KMS-11 (cell line): Measurements from ENCODE around the gene SFXN3.

Experiments
- H2AFZ ChIP-seq: fragments of 200-600 bp; sonication (generic); 2 replicates; pipeline ENCODE4 v1.6.1; 2016; ENCODE audit warnings: antibody characterized with exemption, mixed run types, low read depth
- H3K27ac ChIP-seq: fragments of 200-600 bp; sonication (generic); 2 replicates; pipeline ENCODE4 v1.6.1; 2016; ENCODE audit warnings: mild to moderate bottlenecking, mixed run types
- H3K27me3 ChIP-seq: fragments of 200-600 bp; sonication (generic); 2 replicates; pipeline ENCODE4 v1.6.1; 2017; ENCODE audit warnings: mild to moderate bottlenecking, low read depth, mixed run types, moderate library complexity; ENCODE audit not compliant: insufficient read depth
- H3K36me3 ChIP-seq: fragments of 200-600 bp; sonication (generic); 2 replicates; pipeline ENCODE4 v1.6.1; 2017; ENCODE audit warnings: mild to moderate bottlenecking, mixed run types; ENCODE audit not compliant: insufficient read depth
- H3K4me1 ChIP-seq: fragments of 200-600 bp; sonication (generic); 2 replicates; pipeline ENCODE4 v1.6.1; 2016; ENCODE audit warnings: mild to moderate bottlenecking, low read depth, mixed run types; ENCODE audit not compliant: poor library complexity, severe bottlenecking
- H3K4me2 ChIP-seq: fragments of 200-600 bp; sonication (generic); 2 replicates; pipeline ENCODE4 v1.7.0; 2016; ENCODE audit warnings: mild to moderate bottlenecking, mixed run types
- H3K4me3 ChIP-seq: fragments of 200-600 bp; sonication (generic); IDR thresholded peaks from 2 replicates; pipeline ENCODE4 v1.6.1; 2017; ENCODE audit warnings: low read depth, low read length, mixed read lengths; ENCODE audit not compliant: insufficient read depth
- H3K79me2 ChIP-seq: fragments of 200-600 bp; sonication (generic); 2 replicates; pipeline ENCODE4 v1.6.1; 2016; ENCODE audit warnings: low read depth, mixed run types; ENCODE audit not compliant: insufficient read depth
- H3K9ac ChIP-seq: fragments of 200-600 bp; sonication (generic); 2 replicates; pipeline ENCODE4 v1.6.1; 2016; ENCODE audit warnings: mild to moderate bottlenecking, mixed run types
- H4K20me1 ChIP-seq: fragments of 200-600 bp; sonication (generic); 2 replicates; pipeline ENCODE4 v1.6.1; 2016; ENCODE audit warnings: mild to moderate bottlenecking, mixed run types; ENCODE audit not compliant: insufficient read depth
- CTCF ChIP-seq: fragments of 200-600 bp; sonication (generic); conservative IDR thresholded peaks from 2 replicates; pipeline ENCODE4 v1.6.1; 2017; ENCODE audit warnings: low read depth, mild to moderate bottlenecking, antibody characterized with exemption, low read length, moderate library complexity, mixed read lengths

SFXN3 gene

GRCh38 chr10:101054351-101054750 is 23.3 kb downstream of the SFXN3 start:
- no peak overlapping the region for H3K4me2 ChIP-seq
- peaks cover 15% of the 10 kb centered on the region for H3K4me1 ChIP-seq
- H4K20me1 ChIP-seq: peaks cover 3% of the 10 kb centered on the region; the same call in 1 of the 2 replicates
- TF ChIP-seq CTCF: no peak
- no peaks in the 10 kb centered on the region for H3K36me3 ChIP-seq
- peaks cover 27% of the 10 kb centered on the region for H3K79me2 ChIP-seq
- H3K9ac ChIP-seq: no peak overlapping the region
- no peak overlapping the region for H3K4me3 ChIP-seq
- no peak overlapping the region for H2AFZ ChIP-seq
- no peak overlapping the region for H3K27ac ChIP-seq
- H3K27me3 ChIP-seq: peaks cover 3% of the 10 kb centered on the region; the same call in 1 of the 2 replicates

- Histone ChIP-seq H4K20me1 (peaks cover 3% of the 10 kb centered on the region; the same call in 1 of the 2 replicates), H2AFZ (no peak overlapping the region), H3K4me3 (no peak overlapping the region), H3K27me3 (no peaks in the 10 kb centered on the region), H3K79me2 (peaks cover 32% of the 10 kb centered on the region), H3K4me1 (peaks cover 20% of the 10 kb centered on the region), H3K36me3 (no peaks in the 10 kb centered on the region), H3K4me2 (no peak overlapping the region), H3K27ac (no peak overlapping the region), H3K9ac (no peak overlapping the region)
- no peak for TF ChIP-seq CTCF
Observed at GRCh38 chr10:101054876-101055275, 23.8 kb downstream of the SFXN3 start.

GRCh38 chr10:101055411-101055810 is 24.4 kb downstream of the SFXN3 start:
- no peak for TF ChIP-seq CTCF
- peaks cover 3% of the 10 kb centered on the region; the same call in 1 of the 2 replicates for H4K20me1 ChIP-seq
- no peaks in the 10 kb centered on the region for H3K27me3 ChIP-seq
- no peak overlapping the region for H3K4me3 ChIP-seq
- no peak overlapping the region for H3K9ac ChIP-seq
- H3K36me3 ChIP-seq: no peaks in the 10 kb centered on the region
- H2AFZ ChIP-seq: no peak overlapping the region
- no peak overlapping the region for H3K27ac ChIP-seq
- peaks cover 32% of the 10 kb centered on the region for H3K79me2 ChIP-seq
- H3K4me2 ChIP-seq: no peak overlapping the region
- H3K4me1 ChIP-seq: peaks cover 20% of the 10 kb centered on the region

GRCh38 chr10:101056365-101057151 is 25.5 kb downstream of the SFXN3 start:
- no peak for TF ChIP-seq CTCF
- Histone ChIP-seq H3K27me3 (no peaks in the 10 kb centered on the region), H3K27ac (no peak overlapping the region), H3K4me1 (peaks cover 21% of the 10 kb centered on the region), H3K9ac (no peak overlapping the region), H3K4me3 (no peak overlapping the region), H4K20me1 (peaks cover 3% of the 10 kb centered on the region; the same call in 1 of the 2 replicates), H3K4me2 (no peak overlapping the region), H3K79me2 (peaks cover 32% of the 10 kb centered on the region), H2AFZ (no peak overlapping the region), H3K36me3 (no peaks in the 10 kb centered on the region)
